Activated CD8-positive, alpha-beta memory T cell treated with anti-CD3 and anti-CD28 coated beads for 36 hours (primary cell): ENCODE data around the gene MITD1. TPM values are rescaled to one million over a fixed set of nuclear protein-coding genes. Genes with fewer than 3 reads are reported as not detected.
"Not testable (repeated sequence)": the region's sequence is repeated elsewhere in the genome, so short reads cannot be mapped to it uniquely, and the experiment has no call there.

Source experiments
- CTCF ChIA-PET: fragments of 350-600 bp; sonication (Branson Sonifier 250); formaldehyde crosslinking; loops from one replicate; lab custom pipeline; 2021; ENCODE audit warnings: antibody characterized with exemption; lab: Charles Lee
- POLR2A ChIA-PET: fragments of 350-600 bp; sonication (Branson Sonifier 250); formaldehyde crosslinking; loops from one replicate; lab custom pipeline; 2021; ENCODE audit warnings: antibody characterized with exemption; lab: Charles Lee
- total RNA-seq, 2 experiments: library from RNA; stranded (reverse); gene quantifications; one replicate each; pipeline ENCODE4 v1.2.3, GENCODE V29; 2021

The MITD1 gene
- 10 to 100 TPM; 51.2 to 52.7 TPM for total RNA-seq

DNA sequence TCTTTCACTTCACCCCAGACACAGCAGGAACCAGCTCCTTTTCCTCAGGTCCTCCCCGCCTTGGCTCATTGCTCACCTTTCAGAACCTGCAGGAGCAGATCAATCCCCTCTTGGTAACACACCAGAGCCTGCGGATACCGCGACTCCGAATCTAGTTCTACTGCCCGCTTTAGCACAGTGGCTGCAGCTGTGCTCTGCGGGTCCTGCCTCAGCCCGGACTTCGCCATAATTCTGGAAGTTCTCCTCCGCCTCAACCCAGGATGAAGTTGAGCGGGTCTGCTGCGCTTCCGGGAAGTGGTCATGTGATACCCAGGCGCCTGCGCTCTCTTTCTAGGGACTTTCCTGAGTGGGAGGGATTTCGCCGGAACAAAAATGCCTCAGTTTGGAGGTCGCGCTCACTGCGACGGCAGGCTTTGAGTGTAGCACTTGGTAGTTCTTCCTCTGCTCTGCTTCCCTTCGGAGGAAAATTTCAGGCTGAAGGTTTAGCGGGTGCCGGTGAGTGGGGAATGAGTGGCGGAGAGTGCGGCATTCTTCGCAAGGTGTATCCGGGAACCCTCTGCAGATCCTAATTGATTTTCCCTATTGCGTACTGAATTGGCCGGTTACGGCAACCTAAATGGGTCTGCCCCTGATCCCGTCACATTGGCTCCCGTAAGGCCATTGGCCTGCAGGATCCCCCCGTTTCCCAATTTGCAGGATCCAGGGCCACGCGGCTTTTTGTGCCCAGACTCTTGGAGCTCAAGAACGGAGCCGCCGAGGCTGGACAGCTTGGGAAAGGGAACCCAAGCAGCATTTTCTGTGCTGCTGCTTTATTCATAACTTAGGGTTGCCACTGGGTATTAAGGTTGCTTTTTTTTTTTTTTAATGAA lies at the start of gene MITD1, which contains the start of gene MRPL30:
TSS of gene MITD1 (minus strand) at position 304 of the 869 bp plus-strand sequence. CDS start at position 227, 77 bp downstream.
TSS of gene MRPL30 (plus strand) at position 430 of the 869 bp plus-strand sequence. CDS start 5,020 bp downstream, outside the sequence.
- CTCF ChIA-PET: interaction anchor here (0.5 to 1.4 kb wide), 7 partner anchors 9 to 284 kb away, joined by 3 to 6 read pairs (median 4); partner anchors contain the start of genes EIF5B, LIPT1 and TSGA10

DNA sequence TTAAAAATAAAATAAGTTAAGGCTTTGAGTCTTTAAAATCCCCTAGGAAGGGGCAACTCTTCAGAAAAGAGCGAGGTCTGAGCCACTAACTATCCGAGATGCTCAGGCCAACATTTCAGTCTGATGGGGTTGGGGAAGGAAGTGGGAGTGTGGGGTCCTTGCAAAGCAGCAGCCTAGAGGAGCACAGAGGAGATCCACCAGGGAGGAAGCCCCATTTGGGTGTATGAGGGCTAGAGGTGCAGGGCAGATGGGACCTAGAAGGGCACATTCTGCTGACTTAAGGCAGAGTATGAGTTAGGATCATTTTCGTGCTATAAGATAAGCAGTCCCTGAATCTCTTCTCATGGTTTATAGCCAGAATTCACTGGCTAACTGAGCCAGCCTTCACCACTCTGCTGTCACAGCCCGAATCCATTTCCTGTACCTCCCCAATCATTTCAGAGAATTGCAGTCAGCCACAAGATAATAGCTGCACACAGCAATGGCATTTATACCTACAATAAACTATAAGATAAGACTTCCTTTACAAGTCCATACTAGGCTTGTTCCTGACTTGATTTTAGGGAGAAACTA lies 37.2 kb upstream of the MITD1 start:
- POLR2A ChIA-PET: no interaction called here
- CTCF ChIA-PET: no interaction called here

More for the DNA sequence above, at the start of gene MITD1, which contains the start of gene MRPL30:
- POLR2A ChIA-PET: interaction anchor here (0.6 to 1.4 kb wide), 6 partner anchors 26 to 157 kb away, joined by 3 to 7 read pairs (median 4); partner anchors contain the start of genes C2orf15, LIPT1, TSGA10 and TXNDC9

DNA sequence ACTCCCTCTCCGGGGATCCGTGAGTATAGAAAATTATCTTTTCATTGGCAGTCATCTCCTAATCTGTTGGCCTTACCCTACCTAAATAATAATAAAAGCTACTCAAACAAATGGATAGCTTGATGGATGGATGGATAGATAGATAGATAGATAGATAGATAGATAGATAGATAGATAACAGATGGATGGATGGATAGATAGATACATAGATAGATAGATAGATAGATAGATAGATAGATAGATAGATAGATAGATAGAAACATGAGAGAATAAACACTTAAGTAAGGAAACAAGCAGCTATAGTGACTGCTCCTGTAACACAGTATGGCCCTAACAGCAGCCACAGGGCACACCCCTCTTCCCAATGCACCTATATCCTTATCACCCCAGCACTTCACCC lies 35.2 kb upstream of the MITD1 start:
- CTCF ChIA-PET: no interaction called here
- POLR2A ChIA-PET: no interaction called here

DNA sequence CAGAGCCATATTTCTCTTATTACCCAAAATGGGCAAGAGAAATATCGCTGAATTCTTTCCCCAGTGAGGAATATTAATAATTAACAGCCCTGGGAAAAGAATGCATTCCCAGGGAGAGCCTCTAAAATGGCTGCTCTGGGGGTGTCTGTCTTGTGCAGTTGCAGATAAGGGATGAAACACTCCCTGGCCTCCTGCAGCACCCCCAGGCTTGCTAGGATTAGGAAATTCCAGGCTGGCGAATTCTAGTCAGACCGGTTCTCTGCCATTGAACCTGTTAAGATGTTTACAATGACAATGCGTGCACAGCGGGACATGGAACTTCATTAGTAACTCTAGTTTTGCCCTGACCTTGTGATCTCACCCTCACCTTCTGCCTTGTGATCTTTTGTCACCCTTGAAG lies 24.6 kb upstream of the MITD1 start:
- ChIA-PET CTCF (no interaction called here), POLR2A (no interaction called here)

DNA sequence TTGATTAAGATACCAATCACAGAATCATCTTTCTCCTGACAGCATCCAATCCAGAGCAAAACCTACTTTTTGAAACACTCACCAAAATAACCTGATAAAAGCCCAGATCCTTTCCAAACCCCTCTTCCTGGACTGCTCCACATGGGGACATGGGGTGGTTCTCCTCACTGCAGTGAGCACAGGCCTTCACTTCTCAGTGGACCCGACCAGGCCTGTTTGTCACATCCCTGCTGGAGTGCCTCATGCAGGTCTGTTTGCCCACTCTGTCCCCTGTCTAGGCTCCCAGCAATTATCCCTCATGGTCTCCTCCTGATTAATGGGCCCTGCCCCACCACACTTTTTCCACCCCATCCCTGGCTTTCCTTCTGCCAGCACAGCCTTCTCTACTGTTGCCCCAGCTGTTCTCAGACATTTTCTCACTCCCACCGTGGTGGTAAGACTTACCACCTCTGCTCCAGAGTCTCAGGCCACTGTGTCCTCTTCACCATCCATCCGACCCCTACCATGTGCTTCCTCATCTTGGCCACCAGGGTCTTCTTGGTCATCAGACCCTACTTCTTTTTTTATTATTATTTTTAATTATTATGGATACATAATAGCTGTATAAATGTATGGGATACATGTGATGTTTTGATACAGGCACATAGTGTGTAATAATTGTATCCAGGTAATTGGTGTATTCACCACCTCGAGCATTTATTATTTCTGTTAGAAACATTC lies 21.3 kb upstream of the MITD1 start:
- CTCF ChIA-PET: no interaction called here

DNA sequence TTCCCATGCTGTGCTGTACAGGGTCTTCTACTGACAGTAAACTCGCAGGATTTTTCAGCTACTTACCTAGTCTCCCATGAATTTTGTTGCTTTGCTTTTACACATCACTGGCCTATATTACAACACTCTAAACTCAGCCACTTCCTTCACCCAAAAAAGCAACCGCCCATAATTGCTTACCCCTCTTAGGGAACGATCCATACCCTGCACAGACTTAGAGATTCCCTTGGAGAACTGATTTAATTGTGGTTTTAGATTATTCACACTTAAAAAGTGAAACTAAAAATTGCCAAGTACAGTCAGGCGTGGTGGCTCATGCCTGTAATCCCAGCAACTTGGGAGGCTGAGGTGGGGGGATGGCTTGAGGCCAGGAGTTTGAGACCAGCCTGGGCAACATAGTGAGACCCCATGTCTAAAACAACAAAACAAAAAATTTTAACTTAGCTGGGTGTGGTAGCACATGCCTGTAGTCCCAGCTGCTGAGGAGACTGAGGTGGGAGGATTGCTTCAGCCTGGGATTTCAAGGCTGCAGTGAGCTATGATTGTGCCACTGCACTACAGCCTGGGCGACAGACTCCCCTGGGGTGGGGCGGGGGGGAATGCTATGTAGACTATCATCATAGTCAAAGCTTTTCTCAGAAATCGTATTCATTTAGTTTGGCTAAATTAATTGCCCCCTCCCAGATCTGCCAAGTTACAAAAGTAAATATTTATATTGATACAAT lies 19.4 kb upstream of the MITD1 start:
- CTCF ChIA-PET: no interaction called here
- POLR2A ChIA-PET: interaction anchor here (1.0 kb wide), 1 partner anchor 287 kb away, joined by 3 read pairs; no protein-coding TSS in a partner anchor

More for the DNA sequence above, 21.3 kb upstream of the MITD1 start:
- POLR2A ChIA-PET: no interaction called here

DNA sequence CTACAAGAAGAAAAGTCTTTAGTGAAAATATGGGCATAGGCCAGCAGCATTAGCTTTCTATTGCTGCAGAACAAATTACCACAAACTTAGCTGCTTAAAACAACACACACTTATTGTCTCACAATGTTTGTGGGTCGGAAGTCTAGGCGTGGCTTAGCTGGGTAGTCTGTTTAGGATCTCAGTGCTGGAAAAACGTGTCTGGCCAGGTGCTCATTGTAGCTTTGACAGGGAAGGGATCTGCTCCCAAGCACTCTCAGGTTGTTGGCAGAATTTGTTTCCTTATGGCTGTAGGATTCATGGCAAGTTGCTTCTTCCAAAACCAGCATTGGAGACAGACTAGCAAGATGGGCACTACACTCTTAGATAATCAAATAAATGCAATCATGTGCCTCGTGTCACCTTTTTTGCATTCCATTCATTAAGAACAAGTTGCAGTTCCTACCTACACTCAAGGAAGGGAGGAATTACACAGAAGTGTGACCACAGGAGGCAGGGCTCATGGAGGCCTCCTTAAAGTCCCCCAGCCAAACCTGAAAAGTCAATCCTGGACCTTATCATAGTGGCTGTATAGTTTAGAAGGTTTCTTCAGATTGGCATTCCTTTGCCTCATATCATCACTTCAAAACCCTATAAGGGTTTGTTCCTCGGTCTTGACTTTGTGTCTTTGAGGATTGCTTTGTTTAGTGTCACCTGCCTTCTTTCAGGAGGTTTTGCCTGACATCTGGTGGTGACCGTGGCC lies 17.4 kb upstream of the MITD1 start:
- POLR2A ChIA-PET: no interaction called here
- CTCF ChIA-PET: no interaction called here

DNA sequence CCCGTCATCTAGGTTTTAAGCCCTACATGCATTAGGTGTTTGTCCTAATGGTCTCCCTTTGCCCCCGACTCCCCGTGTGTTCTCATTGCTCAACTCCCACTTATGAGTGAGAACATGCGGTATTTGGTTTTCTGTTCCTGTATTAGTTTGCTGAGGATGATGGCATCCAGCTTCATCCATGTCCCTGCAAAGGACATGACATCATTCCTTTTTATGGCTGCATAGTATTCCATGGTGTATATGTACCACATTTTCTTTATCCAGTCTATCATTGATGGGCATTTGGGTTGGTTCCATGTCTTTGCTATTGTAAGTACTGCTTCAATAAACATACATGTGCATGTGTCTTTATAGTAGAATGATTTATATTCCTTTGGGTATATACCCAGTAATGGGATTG lies 11.5 kb upstream of the MITD1 start:
- POLR2A ChIA-PET, CTCF ChIA-PET: not testable (repeated sequence)

DNA sequence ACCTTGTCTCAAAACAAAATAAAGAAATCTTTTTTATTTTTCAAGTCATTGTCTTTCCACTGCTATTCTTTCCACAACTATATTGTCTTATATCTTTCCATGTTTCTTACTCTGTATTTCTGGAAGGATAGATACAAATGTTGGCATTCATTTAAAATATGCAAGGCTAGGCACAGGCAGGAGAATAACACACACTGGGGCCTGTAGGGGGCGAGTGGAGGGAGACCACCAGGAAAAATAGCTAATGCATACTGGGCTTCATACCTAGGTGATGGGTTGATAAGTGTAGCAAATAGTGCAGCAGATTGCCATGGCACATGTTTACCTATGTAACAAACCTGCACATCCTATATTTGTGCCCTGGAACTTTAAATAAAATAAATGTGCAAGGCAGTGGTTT lies 9.7 kb upstream of the MITD1 start:
- POLR2A ChIA-PET: no interaction called here
- CTCF ChIA-PET: interaction anchor here (0.6 kb wide), 1 partner anchor 1443 kb away, joined by 6 read pairs; no protein-coding TSS in a partner anchor

DNA sequence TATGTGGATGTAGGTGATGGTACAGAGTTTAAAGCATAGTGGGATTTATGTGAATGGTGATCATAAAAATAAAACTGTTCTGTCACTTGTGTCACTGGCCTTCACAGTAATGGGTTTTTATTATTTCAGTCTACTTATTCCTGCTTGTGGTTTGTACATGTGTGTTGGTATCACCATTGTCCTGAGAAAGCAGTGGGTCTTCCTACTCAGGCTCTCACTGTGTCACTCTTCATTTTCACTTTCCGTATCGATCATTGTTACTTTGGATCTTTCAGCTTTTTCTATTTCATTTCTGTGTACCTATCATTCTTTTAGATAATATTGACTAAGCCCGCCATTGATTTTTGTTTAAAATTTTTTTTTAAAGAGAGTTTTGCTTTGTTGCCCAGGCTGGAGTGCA lies 7.5 kb upstream of the MITD1 start:
- POLR2A ChIA-PET: no interaction called here
- CTCF ChIA-PET: no interaction called here

DNA sequence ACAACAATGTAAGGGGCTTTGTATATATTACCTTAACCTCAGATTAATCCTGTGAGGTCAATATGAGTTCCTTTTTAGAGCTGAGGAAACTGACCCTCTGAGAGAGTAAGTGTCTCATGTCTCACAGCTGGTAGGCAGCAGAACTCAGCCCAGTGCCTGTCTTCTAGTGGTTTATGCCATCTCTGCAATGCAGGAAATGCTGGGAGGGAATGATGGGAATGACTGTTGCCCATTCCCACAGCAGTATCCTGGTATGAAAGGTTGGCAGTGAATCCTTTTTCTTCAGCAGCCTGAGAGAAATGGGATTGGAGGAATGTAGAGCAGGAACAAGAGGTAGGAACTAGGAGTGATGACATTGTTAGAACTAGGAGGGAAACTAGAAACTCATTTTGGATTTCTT lies 6.2 kb upstream of the MITD1 start:
- ChIA-PET POLR2A (interaction anchor here (0.6 kb wide), 1 partner anchor 153 kb away, joined by 3 read pairs; no protein-coding TSS in a partner anchor), CTCF (no interaction called here)

DNA sequence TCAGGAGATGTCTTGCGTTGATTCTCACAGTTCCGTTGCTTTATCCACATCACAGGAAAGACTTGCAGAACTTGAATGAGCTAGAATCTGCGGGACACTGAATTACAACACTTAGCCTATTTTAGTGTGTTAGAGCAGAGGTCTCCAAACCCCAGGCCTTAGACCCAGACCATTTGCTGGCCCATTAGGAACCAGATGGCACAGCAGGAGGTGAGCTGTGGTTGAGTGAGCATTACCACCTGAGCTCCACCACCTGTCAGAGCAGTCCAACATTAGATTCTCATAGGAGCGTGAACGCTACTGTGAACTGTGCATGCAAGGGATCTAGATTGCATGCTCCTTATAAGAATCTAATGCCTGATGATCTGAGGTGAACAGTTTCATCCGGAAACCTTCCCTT lies 4.0 kb upstream of the MITD1 start:
- CTCF ChIA-PET: no interaction called here
- POLR2A ChIA-PET: no interaction called here

DNA sequence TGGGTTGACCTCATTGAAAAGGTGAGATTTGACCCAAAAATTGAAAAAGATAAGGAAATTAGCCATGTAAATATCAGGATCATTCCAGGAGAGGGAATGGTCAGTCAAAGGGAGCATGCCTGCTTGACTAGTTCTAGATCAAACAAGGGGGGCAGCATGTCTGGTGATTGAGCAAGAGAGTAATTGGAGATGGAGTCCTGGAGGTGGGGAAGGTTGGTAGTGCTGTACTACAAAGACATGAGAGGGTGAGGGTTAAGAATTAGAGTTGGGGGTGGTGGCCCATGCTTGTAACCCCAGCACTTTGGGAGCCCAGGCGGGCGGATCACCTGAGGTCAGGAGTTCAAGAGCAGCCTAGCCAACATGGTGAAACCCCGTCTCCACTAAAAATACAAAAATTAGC lies 2.2 kb upstream of the MITD1 start:
- POLR2A ChIA-PET: no interaction called here
- CTCF ChIA-PET: no interaction called here

DNA sequence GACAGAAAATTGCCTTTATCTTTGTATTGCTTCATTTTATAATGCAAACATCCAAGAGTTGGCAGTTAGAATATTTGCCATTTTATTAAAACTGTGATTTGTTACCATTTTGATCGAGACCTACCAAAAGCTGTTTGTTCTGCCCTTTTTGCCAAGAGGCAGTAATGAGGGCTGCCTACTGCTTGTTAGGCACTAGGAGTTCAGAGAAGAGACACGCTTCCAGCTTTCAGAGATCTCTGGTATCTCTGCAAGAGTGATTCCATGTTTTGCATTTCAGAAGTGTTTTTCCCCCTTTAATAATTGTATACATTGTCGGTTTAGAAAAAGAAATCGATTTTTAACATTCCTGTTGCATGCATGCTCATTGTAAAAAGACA lies 754 bp upstream of the MITD1 start:
- ChIA-PET POLR2A (interaction anchor here (0.6 kb wide), 2 partner anchors 41 to 149 kb away, joined by 3 to 4 read pairs; no protein-coding TSS in a partner anchor), CTCF (interaction anchor here (0.5 to 1.0 kb wide), 3 partner anchors 8 to 283 kb away, joined by 3 to 4 read pairs (median 3); no protein-coding TSS in a partner anchor)

DNA sequence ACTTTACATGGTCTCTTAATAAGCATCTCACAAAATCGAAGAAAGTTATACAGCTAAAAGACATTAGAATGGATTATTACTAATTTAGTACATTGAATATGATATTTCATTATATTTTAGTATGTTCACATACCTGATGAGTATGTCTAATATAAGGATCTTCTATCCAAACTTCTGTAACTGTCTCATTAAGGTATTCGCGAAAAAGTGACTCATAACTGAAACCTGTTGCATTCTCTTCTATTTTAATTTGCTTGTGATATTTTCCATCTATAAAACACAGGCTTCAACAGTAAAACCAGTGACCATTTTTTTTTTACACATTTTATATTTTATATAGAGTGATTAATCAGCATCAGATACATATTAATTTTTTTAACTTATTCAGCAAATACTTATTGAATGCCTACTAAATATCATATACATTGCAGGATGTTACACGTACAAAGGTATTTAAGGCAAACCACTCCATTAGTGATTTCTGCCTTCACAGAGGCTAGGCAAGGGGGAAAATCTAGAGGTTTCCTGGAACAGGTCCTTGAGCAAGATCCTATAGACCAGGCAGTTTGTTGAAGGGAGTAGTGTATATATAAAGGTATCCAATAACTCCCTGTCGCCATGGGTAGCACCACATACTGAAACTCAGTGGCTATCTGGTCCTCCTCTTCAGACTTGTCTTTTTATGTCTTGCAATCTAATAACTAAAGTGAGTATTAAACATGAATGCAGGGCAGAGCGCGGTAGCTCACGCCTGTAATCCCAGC lies 9.3 kb downstream of the MITD1 start:
- POLR2A ChIA-PET: no interaction called here
- CTCF ChIA-PET: interaction anchor here (1.6 kb wide), 1 partner anchor 31 kb away, joined by 4 read pairs; no protein-coding TSS in a partner anchor

DNA sequence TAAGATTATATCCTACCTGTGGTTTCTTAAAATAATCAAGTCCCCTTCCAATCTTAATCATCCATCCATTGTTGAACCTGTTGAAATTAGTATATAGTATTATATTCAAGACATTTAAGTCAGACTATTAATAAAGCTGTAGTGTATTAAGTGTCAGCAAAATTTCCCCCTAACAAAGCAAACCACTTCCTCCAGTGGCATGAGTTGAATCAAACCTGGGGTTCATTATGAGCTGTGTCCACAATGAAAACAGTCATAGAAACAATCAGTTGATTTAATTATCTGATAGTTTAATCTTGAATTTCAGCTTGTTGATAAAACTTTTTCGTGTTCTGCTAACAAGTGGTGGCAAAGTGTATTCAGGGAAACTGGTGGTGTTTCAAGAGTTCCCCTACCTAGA lies 11.3 kb downstream of the MITD1 start:
- CTCF ChIA-PET: interaction anchor here (1.5 kb wide), 1 partner anchor 10 kb away, joined by 5 read pairs; no protein-coding TSS in a partner anchor
- POLR2A ChIA-PET: interaction anchor here (1.9 kb wide), 1 partner anchor 15 kb away, joined by 5 read pairs; the partner anchor contains the start of genes LIPT1 and TSGA10

DNA sequence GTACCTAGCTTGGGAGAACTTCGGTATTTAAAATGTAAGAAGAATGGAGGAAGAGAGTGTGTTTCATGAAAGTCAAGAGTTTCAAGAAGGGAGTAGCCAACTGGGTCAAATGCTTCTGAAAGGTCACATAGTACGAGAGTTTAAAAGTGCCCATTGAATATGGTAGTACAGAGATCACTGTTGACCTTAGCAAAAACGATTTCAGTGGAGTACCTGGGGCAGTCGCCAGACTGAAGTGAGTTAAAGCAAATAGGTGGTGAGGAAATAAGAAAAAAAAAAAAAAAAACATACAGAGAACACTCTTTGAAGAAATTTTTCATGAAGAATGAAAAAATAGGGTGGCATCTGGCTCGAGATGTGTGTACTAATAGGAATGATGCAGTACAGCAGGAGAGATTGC lies 14.6 kb downstream of the MITD1 start:
- POLR2A ChIA-PET: interaction anchor here (0.5 to 0.7 kb wide), 2 partner anchors 11 to 18 kb away, joined by 3 to 4 read pairs; partner anchors contain the start of genes LIPT1 and TSGA10
- CTCF ChIA-PET: interaction anchor here (1.3 kb wide), 1 partner anchor 10 kb away, joined by 4 read pairs; no protein-coding TSS in a partner anchor
